ENCODE measurements around the gene FAM219A.

The FAM219A gene

DNA sequence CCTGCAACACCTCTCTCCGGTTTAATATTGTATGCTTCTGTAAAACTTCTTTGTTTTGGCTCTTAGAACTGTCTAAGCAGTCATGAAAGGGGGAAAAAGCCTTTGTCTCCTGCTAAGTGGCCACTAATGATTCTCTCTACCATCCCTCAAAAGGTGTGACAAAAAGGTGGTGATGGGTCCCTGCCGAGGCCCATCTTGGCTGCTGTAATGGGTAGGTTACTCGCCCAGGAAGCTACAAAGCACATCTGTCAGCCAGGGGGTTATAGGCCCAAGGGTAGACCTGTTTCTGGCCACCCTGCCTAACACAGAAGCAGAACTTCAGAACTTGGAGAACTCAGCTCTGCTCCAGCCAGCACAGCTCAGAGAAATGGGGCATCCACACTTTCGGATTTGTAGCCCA is 1.6 kb downstream of the FAM219A start:
- TF ChIP-seq, protein P1, sequence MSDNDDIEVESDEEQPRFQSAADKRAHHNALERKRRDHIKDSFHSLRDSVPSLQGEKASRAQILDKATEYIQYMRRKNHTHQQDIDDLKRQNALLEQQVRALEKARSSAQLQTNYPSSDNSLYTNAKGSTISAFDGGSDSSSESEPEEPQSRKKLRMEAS (IDR thresholded peaks at IDR 0.05; ENCODE audit: low read depth, low read length), result no peak
- TF ChIP-seq, protein P2, sequence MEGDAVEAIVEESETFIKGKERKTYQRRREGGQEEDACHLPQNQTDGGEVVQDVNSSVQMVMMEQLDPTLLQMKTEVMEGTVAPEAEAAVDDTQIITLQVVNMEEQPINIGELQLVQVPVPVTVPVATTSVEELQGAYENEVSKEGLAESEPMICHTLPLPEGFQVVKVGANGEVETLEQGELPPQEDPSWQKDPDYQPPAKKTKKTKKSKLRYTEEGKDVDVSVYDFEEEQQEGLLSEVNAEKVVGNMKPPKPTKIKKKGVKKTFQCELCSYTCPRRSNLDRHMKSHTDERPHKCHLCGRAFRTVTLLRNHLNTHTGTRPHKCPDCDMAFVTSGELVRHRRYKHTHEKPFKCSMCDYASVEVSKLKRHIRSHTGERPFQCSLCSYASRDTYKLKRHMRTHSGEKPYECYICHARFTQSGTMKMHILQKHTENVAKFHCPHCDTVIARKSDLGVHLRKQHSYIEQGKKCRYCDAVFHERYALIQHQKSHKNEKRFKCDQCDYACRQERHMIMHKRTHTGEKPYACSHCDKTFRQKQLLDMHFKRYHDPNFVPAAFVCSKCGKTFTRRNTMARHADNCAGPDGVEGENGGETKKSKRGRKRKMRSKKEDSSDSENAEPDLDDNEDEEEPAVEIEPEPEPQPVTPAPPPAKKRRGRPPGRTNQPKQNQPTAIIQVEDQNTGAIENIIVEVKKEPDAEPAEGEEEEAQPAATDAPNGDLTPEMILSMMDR (IDR thresholded peaks at IDR 0.05; ENCODE audit: low read depth, low read length), result no peak
- TF ChIP-seq MYC (IDR thresholded peaks at IDR 0.05; ENCODE audit: low read depth, low read length) (no peak), POLR2A (IDR thresholded peaks at IDR 0.05; ENCODE audit: extremely low read depth, insufficient read length) (no peak)
- H3K4me3 ChIP-seq (ENCODE audit: low read depth, low read length), result no peak overlapping the region
- no peak for DNase-seq (ENCODE audit: low read depth)

DNA sequence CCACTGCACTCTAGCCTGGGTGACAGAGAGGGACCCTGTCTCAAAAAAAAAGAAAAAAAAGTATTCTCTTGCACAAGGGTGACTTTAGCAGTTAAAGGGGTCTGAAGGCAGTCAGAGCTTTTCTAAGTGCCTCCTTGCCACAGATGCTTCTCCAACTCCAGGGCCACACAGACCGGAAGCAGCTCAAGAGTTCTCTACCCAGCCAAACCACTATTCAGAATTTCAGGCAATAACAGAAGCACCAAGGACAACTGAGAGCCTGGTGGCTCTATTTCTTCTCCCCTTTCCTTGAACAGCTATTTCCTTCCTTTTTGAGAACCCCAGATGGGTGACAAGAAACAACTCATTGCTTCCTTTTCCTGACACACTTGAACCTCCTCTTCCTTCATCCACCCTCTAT is 2.2 kb downstream of the FAM219A start:
- H3K4me3 ChIP-seq (ENCODE audit: low read depth, low read length), result no peak overlapping the region
- no peak for DNase-seq (ENCODE audit: low read depth)
- TF ChIP-seq, protein P2 (IDR thresholded peaks at IDR 0.05; ENCODE audit: low read depth, low read length), result no peak
- TF ChIP-seq, protein P1 (IDR thresholded peaks at IDR 0.05; ENCODE audit: low read depth, low read length), result no peak
- TF ChIP-seq MYC (IDR thresholded peaks at IDR 0.05; ENCODE audit: low read depth, low read length) (no peak), POLR2A (IDR thresholded peaks at IDR 0.05; ENCODE audit: extremely low read depth, insufficient read length) (no peak)

DNA sequence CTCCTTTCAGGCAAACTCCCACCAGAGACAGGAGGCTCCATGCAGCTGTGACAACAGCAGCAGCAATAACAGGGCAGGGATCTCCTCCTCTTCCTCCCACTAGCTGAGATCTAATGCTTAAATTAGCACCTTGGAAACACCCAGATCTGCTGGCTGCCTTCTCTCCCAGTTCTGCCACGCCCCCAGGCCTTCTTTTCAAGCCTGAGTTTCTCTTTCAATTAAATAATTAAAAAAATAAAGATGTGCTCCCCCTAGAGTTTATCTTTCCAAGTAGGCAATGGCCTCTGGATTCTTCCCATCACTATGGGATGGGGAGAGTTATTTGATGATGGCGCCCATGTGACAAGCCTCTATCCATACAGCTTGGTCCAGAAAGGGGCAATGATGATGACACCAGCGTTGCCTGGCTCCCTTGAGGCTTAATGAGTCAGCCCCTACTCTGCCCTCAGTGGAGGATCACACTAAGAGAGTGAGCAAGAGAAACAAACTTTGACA is 3.8 kb downstream of the FAM219A start:
- TF ChIP-seq MYC (IDR thresholded peaks at IDR 0.05; ENCODE audit: low read depth, low read length) (no peak), POLR2A (IDR thresholded peaks at IDR 0.05; ENCODE audit: extremely low read depth, insufficient read length) (no peak)
- TF ChIP-seq, protein P2 (IDR thresholded peaks at IDR 0.05; ENCODE audit: low read depth, low read length), result peak; percentile 12
- H3K4me3 ChIP-seq (ENCODE audit: low read depth, low read length), result no peak overlapping the region
- peak; percentile 83 for DNase-seq (ENCODE audit: low read depth)

DNA sequence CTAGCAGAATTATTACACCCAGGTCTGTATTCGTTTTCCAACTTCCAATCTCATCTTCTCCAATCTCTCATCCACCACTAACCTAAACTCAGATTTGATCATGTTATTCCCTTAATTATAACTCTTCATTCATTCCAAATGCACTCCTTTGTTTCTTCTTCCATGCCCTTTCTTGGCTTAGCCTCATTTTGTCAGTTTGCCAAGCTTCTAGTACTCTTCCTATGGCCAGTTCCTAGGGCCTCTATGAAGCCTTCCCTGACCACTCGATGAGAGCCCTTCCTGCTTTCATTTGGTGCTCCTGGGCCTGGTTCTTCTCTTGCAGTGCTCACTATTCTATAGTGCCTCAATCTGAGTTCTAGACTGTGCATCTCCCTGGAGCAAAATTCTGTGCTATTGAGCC is 5.8 kb downstream of the FAM219A start:
- TF ChIP-seq, protein P1 (IDR thresholded peaks at IDR 0.05; ENCODE audit: low read depth, low read length), result no peak
- TF ChIP-seq, protein P2 (IDR thresholded peaks at IDR 0.05; ENCODE audit: low read depth, low read length), result no peak
- no peak for TF ChIP-seq MYC (IDR thresholded peaks at IDR 0.05; ENCODE audit: low read depth, low read length)
- no peak for TF ChIP-seq POLR2A (IDR thresholded peaks at IDR 0.05; ENCODE audit: extremely low read depth, insufficient read length)
- no peak for DNase-seq (ENCODE audit: low read depth)

DNA sequence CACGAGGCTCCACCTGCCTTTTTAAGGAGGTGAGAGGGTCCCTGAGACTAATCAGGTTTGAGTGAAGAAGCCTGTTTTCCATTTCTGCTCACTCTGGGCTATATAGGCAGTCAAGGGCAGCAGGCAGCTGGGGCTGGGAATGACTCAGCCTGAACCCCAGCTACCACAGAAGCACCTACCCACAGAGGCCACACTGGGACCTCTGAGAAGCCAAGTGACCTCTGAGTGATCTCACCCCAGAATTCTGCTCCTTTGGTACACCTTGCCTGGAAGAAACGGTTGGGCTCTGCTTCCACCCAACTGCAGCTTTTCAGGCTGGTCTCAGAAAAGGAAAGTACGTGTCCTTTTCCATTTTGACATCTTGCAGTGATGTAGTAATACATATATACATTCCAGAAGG is 6.8 kb downstream of the FAM219A start:
- TF ChIP-seq, protein P2 (IDR thresholded peaks at IDR 0.05; ENCODE audit: low read depth, low read length), result no peak
- no peak for TF ChIP-seq MYC (IDR thresholded peaks at IDR 0.05; ENCODE audit: low read depth, low read length)
- TF ChIP-seq, protein P1 (IDR thresholded peaks at IDR 0.05; ENCODE audit: low read depth, low read length), result no peak
- TF ChIP-seq POLR2A (IDR thresholded peaks at IDR 0.05; ENCODE audit: extremely low read depth, insufficient read length), result no peak
- DNase-seq (ENCODE audit: low read depth), result peak; percentile 48
- no peak overlapping the region for H3K4me3 ChIP-seq (ENCODE audit: low read depth, low read length)

More for the DNA sequence above, 5.8 kb downstream of the FAM219A start:
- no peak overlapping the region for H3K4me3 ChIP-seq (ENCODE audit: low read depth, low read length)

DNA sequence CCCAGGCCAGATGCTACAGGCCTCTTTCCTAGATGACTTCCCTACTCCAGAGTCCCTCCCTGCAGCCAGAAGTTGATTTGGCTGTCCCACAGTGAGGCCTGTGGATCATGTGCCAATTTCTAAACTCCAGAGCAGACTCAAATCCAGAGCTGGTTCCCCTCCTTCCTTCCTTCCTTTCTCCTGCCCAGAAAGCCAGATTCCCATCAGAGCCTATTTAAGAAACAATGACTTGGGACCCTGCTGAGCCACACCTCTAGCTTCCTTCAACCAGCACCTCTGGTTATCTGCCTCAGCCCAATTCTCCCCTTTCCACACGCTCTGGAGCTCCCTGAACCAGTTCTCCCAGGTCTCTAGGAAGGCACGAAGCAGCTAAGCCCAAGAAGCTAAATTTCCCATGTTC is 7.2 kb downstream of the FAM219A start:
- TF ChIP-seq, protein P1 (IDR thresholded peaks at IDR 0.05; ENCODE audit: low read depth, low read length), result no peak
- TF ChIP-seq MYC (IDR thresholded peaks at IDR 0.05; ENCODE audit: low read depth, low read length), result no peak
- TF ChIP-seq POLR2A (IDR thresholded peaks at IDR 0.05; ENCODE audit: extremely low read depth, insufficient read length), result no peak
- TF ChIP-seq, protein P2 (IDR thresholded peaks at IDR 0.05; ENCODE audit: low read depth, low read length), result no peak
- no peak for DNase-seq (ENCODE audit: low read depth)
- H3K4me3 ChIP-seq (ENCODE audit: low read depth, low read length), result no peak overlapping the region
